ENCODE measurements around the gene MAP3K5.
A peak's percentile ranks its signal among the peaks of the same experiment; 100 is the strongest.

Gene MAP3K5

GRCh38 chr6:136792410-136793262 is at the start of gene MAP3K5:
Gene MAP3K5 (minus strand): TSS chr6:136792477. CDS start chr6:136792157, 320 bp downstream.
- TF ChIP-seq CTCF (IDR thresholded peaks at IDR 0.05; ENCODE audit: low read length, missing control alignments) = peak; percentile 81
- H3K4me3 ChIP-seq (replicated peaks; ENCODE audit: low read depth, low read length) = peak within 1 kb of the TSS; percentile 88
- DNase-seq (ENCODE audit: low read depth) = peak; percentile 93

DNA sequence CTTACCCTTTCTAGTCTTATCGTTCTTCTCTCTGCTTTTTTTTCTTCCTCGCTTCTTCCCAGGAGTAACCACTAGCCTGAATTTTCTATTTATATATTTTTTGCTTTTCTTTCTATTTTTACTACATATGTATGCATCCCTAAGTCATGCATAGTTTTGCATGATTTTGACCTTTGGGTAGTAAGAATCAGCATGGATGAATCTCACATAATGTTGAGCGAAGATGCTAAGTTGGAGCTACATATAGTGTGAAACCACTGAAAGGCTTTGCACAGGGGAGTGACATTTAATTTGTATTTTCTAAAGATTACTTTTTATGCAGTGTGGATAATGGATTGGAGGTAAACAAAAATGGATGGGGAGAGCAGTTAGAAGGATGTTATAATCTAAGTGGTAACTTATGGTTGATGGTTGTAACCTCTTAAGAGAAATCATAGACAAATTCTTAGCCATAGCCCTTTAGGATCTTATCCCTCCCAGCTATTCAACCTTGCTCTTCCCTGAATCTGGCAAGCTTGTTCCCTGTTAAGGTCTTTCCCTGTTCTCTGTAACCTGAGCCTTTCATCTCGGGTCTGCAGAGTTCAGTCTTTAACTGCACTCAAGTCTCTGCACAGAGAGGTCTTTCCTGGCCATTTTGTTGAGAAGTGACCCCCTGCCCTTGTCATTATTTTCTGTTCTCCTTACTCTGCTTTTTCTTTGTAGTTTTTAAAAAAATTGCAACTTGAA is 48.2 kb upstream of the MAP3K5 start:
- no peak for TF ChIP-seq CTCF (IDR thresholded peaks at IDR 0.05; ENCODE audit: low read length, missing control alignments)
- no peak for DNase-seq (ENCODE audit: low read depth)
- no peak overlapping the region for H3K4me3 ChIP-seq (replicated peaks; ENCODE audit: low read depth, low read length)

DNA sequence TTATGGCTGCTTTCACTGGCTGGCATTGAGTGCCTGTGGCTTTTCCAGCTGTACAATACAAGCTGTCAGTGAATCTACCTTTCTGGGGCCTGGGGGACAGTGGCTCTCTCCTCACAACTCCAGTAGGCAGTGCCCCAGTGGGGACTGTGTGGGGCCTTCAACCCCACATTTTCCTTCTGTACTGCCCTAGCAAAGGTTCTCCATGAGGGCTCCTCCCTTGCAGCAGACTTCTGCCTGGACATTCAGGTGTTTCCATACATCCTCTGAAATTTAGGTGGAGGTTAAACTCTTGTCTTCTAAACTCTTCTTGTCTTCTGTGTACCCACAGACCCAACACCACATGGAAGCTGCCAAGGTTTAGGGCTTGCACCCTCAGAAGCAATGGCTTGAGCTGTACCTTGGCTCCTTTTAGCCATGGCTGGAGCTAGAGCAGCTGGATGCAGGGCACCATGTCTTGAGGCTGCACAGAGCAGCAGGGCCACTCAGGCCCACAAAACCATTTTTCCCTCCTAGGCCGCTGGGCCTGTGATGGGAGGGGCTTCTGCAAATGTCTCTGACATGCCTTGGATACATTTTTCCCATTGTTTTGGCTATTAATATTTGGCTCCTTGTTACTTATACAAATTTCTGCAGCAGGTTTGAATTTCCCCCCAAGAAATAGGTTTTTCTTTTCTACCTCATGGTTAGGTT is 39.7 kb upstream of the MAP3K5 start:
- DNase-seq (ENCODE audit: low read depth) = no peak
- H3K4me3 ChIP-seq (replicated peaks; ENCODE audit: low read depth, low read length) = no peak overlapping the region
- TF ChIP-seq CTCF (IDR thresholded peaks at IDR 0.05; ENCODE audit: low read length, missing control alignments) = no peak

GRCh38 chr6:136826216-136826615 is 33.9 kb upstream of the MAP3K5 start:
- no peak overlapping the region for H3K4me3 ChIP-seq (replicated peaks; ENCODE audit: low read depth, low read length)
- no peak for TF ChIP-seq CTCF (IDR thresholded peaks at IDR 0.05; ENCODE audit: low read length, missing control alignments)
- no peak for DNase-seq (ENCODE audit: low read depth)

GRCh38 chr6:136823128-136823660 is 30.9 kb upstream of the MAP3K5 start:
- DNase-seq (ENCODE audit: low read depth) = no peak
- no peak for TF ChIP-seq CTCF (IDR thresholded peaks at IDR 0.05; ENCODE audit: low read length, missing control alignments)
- H3K4me3 ChIP-seq (replicated peaks; ENCODE audit: low read depth, low read length) = peak overlapping the region; percentile 69

DNA sequence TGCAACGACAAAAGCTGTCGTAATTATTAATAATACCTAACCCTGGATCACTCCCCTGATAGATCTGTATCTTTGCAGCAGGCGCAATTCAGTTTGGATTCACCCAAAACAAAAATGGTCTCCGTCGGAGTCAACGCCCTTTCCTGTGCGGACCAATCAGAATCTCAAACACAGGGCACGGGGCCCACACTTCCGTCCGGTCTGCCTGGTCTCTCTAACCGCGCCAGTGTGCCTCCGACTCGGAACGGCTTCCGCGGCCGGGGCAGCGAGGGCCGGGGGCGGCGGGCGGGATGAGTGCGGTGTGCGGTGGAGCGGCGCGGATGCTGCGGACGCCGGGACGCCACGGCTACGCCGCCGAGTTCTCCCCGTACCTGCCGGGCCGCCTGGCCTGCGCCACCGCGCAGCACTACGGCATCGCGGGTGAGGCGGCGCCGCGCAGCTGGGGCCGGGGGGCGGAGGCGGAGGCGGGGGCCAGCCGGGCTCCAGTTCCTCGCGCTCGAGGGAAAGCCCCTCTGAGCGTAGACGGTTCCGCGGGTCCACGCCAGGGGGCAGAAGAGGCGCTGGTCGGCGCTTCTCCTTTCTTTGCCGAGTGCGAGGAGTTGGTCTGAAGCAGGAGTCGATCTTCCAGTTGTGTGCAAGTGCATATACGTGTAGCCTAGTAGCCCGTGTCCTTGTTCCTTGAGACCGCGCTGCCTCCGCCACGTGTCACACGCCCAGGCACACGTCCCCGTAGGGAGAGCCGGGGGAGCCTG is 30.3 kb upstream of the MAP3K5 start, which contains the start of gene PEX7:
Gene PEX7, plus strand, starts transcription at position 217 of the 752 bp plus-strand sequence. Its CDS starts 74 bp downstream, at position 291.
- peak within 1 kb of the TSS; percentile 69 for H3K4me3 ChIP-seq (replicated peaks; ENCODE audit: low read depth, low read length)
- DNase-seq (ENCODE audit: low read depth) = peak; percentile 93
- peak; percentile 61 for TF ChIP-seq CTCF (IDR thresholded peaks at IDR 0.05; ENCODE audit: low read length, missing control alignments)
